Measurements from ENCODE around the gene FARP1.

DNA sequence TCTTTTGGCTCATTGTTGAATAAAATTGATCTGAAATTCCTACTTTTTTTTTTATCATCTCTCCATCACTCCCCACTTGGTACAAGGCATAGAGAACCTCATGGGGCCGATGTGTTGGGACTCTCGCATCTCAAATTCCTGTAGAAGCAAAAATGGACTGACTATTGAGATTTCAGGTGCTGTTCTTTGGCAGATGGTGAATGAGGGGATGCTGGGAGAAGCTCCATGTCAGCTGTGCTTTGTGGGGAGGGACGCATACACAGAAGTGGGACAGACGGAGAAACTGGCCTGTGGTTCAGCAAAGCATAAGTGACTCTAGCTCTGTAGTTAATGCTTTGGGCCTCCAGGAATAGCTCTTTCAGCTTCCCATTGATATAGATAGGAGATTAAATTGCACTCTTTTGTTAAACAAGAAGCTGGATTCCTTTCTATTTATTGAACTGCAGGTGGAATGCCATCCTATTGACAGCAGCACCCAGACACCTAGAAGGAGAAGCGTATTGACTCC lies 228.7 kb downstream of the FARP1 start:
- no peak for TF ChIP-seq POLR2A (IDR thresholded peaks at IDR 0.05)
- TF ChIP-seq, protein P1, sequence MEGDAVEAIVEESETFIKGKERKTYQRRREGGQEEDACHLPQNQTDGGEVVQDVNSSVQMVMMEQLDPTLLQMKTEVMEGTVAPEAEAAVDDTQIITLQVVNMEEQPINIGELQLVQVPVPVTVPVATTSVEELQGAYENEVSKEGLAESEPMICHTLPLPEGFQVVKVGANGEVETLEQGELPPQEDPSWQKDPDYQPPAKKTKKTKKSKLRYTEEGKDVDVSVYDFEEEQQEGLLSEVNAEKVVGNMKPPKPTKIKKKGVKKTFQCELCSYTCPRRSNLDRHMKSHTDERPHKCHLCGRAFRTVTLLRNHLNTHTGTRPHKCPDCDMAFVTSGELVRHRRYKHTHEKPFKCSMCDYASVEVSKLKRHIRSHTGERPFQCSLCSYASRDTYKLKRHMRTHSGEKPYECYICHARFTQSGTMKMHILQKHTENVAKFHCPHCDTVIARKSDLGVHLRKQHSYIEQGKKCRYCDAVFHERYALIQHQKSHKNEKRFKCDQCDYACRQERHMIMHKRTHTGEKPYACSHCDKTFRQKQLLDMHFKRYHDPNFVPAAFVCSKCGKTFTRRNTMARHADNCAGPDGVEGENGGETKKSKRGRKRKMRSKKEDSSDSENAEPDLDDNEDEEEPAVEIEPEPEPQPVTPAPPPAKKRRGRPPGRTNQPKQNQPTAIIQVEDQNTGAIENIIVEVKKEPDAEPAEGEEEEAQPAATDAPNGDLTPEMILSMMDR (IDR thresholded peaks at IDR 0.05), result no peak
